ENCODE results near the gene CD44. TPM values are rescaled to one million over a fixed set of nuclear protein-coding genes. Genes with fewer than 3 reads are reported as not detected.

CD44 gene
- total and polyA plus RNA-seq, 2 experiments from 2014 or later, result 405 to 519 TPM

- H3K27ac ChIP-seq, result peak overlapping the region; percentile 97
- H3K4me2 ChIP-seq (ENCODE audit: unreplicated experiment), result peak overlapping the region; percentile 95
- in situ Hi-C loops (cut with MboI), result no loop called here
- no peak overlapping the region for H2AFZ ChIP-seq
- H3K9me3 ChIP-seq (ENCODE audit: low read depth), result no peaks in the 10 kb centered on the region
- H3K4me1 ChIP-seq (ENCODE audit: insufficient read depth), result peaks cover 58% of the 10 kb centered on the region
- H3K79me2 ChIP-seq (ENCODE audit: insufficient read depth), result peaks cover 100% of the 10 kb centered on the region
- peak; percentile 93 for DNase-seq
- peak overlapping the region; percentile 99 for H3K9ac ChIP-seq
- no peaks in the 10 kb centered on the region for H3K9me2 ChIP-seq (ENCODE audit: insufficient read depth)
- peaks cover 93% of the 10 kb centered on the region for H3F3A ChIP-seq (ENCODE audit: insufficient read depth)
- TF ChIP-seq EZH2 (IDR thresholded peaks at IDR 0.05; ENCODE audit: insufficient read depth, poor library complexity, severe bottlenecking), result no peak
- TF ChIP-seq EZH2phosphoT487 (IDR thresholded peaks at IDR 0.05; ENCODE audit: insufficient read depth, low read depth), result no peak
- 5 to 8% methylated on average over 10 of the region's 10 CpGs for WGBS, 2 experiments (ENCODE audit: low coverage in 1 of 2, low lambda C conversion rate in 2 of 2, missing lambda C conversion rate in 2 of 2)
- no peaks in the 10 kb centered on the region for H3K27me3 ChIP-seq (replicated peaks; ENCODE audit: insufficient read depth)
- H3K4me3 ChIP-seq, result peak overlapping the region; percentile 95
- peaks cover 24% of the 10 kb centered on the region; the same call in 1 of the 2 replicates for H4K20me1 ChIP-seq (ENCODE audit: insufficient read depth)
- peaks cover 38% of the 10 kb centered on the region for H3K36me3 ChIP-seq (ENCODE audit: low read depth)
Measured at GRCh38 chr11:35144136-35144741, 5.3 kb downstream of the CD44 start.

- Histone ChIP-seq H3K9me2 (ENCODE audit: insufficient read depth) (no peaks in the 10 kb centered on the region), H3K4me3 (peak overlapping the region; percentile 95), H3K27ac (peak overlapping the region; percentile 97), H3K36me3 (ENCODE audit: low read depth) (peaks cover 43% of the 10 kb centered on the region), H2AFZ (no peak overlapping the region), H3K79me2 (ENCODE audit: insufficient read depth) (peaks cover 100% of the 10 kb centered on the region), H4K20me1 (ENCODE audit: insufficient read depth) (peaks cover 24% of the 10 kb centered on the region), H3F3A (ENCODE audit: insufficient read depth) (peaks cover 96% of the 10 kb centered on the region), H3K4me1 (ENCODE audit: insufficient read depth) (peaks cover 63% of the 10 kb centered on the region), H3K9ac (peak overlapping the region; percentile 99), H3K9me3 (ENCODE audit: low read depth) (no peaks in the 10 kb centered on the region), H3K27me3 (replicated peaks; ENCODE audit: insufficient read depth) (no peaks in the 10 kb centered on the region), H3K4me2 (ENCODE audit: unreplicated experiment) (peak overlapping the region; percentile 95)
- in situ Hi-C loops (cut with MboI), result no loop called here
- 7 to 13% methylated on average over 1 of the region's 1 CpG for WGBS, 2 experiments (ENCODE audit: low coverage in 1 of 2, low lambda C conversion rate in 2 of 2, missing lambda C conversion rate in 2 of 2)
- TF ChIP-seq EZH2 (IDR thresholded peaks at IDR 0.05; ENCODE audit: insufficient read depth, poor library complexity, severe bottlenecking), result no peak
- no peak for TF ChIP-seq EZH2phosphoT487 (IDR thresholded peaks at IDR 0.05; ENCODE audit: insufficient read depth, low read depth)
- DNase-seq, result peak; percentile 67
Measured at GRCh38 chr11:35144806-35145205, 5.8 kb downstream of the CD44 start.

- Histone ChIP-seq H4K20me1 (ENCODE audit: insufficient read depth) (peaks cover 26% of the 10 kb centered on the region), H2AFZ (no peak overlapping the region), H3F3A (ENCODE audit: insufficient read depth) (peaks cover 96% of the 10 kb centered on the region), H3K9ac (peak overlapping the region; percentile 99), H3K79me2 (ENCODE audit: insufficient read depth) (peaks cover 100% of the 10 kb centered on the region), H3K27me3 (replicated peaks; ENCODE audit: insufficient read depth) (no peaks in the 10 kb centered on the region), H3K9me2 (ENCODE audit: insufficient read depth) (no peaks in the 10 kb centered on the region), H3K36me3 (ENCODE audit: low read depth) (peaks cover 48% of the 10 kb centered on the region), H3K27ac (peak overlapping the region; percentile 97), H3K9me3 (ENCODE audit: low read depth) (no peaks in the 10 kb centered on the region), H3K4me1 (ENCODE audit: insufficient read depth) (peaks cover 68% of the 10 kb centered on the region), H3K4me3 (peak overlapping the region; percentile 95), H3K4me2 (ENCODE audit: unreplicated experiment) (peak overlapping the region; percentile 95)
- in situ Hi-C loops (cut with MboI), result no loop called here
- peak; percentile 71 for DNase-seq
- WGBS, 2 experiments (ENCODE audit: low coverage in 1 of 2, low lambda C conversion rate in 2 of 2, missing lambda C conversion rate in 2 of 2), result 85 to 100% methylated on average over 2 of the region's 2 CpGs
- TF ChIP-seq EZH2phosphoT487 (IDR thresholded peaks at IDR 0.05; ENCODE audit: insufficient read depth, low read depth) (no peak), EZH2 (IDR thresholded peaks at IDR 0.05; ENCODE audit: insufficient read depth, poor library complexity, severe bottlenecking) (no peak)
Measured at GRCh38 chr11:35145271-35145670, 6.3 kb downstream of the CD44 start.

- in situ Hi-C loops (cut with MboI), result no loop called here
- Histone ChIP-seq H3F3A (ENCODE audit: insufficient read depth) (peaks cover 95% of the 10 kb centered on the region), H3K4me1 (ENCODE audit: insufficient read depth) (peaks cover 76% of the 10 kb centered on the region), H3K36me3 (ENCODE audit: low read depth) (peaks cover 49% of the 10 kb centered on the region), H3K9ac (no peak overlapping the region), H2AFZ (no peak overlapping the region), H4K20me1 (ENCODE audit: insufficient read depth) (peaks cover 32% of the 10 kb centered on the region), H3K4me3 (no peak overlapping the region), H3K4me2 (ENCODE audit: unreplicated experiment) (peak overlapping the region; percentile 12), H3K9me3 (ENCODE audit: low read depth) (no peaks in the 10 kb centered on the region), H3K27me3 (replicated peaks; ENCODE audit: insufficient read depth) (no peaks in the 10 kb centered on the region), H3K79me2 (ENCODE audit: insufficient read depth) (peaks cover 100% of the 10 kb centered on the region), H3K9me2 (ENCODE audit: insufficient read depth) (no peaks in the 10 kb centered on the region), H3K27ac (peak overlapping the region; percentile 97)
- peak; percentile 40 for DNase-seq
- 91 to 93% methylated on average over 7 of the region's 7 CpGs for WGBS, 2 experiments (ENCODE audit: low coverage in 1 of 2, low lambda C conversion rate in 2 of 2, missing lambda C conversion rate in 2 of 2)
- TF ChIP-seq EZH2 (IDR thresholded peaks at IDR 0.05; ENCODE audit: insufficient read depth, poor library complexity, severe bottlenecking) (no peak), EZH2phosphoT487 (IDR thresholded peaks at IDR 0.05; ENCODE audit: insufficient read depth, low read depth) (no peak)
Measured at GRCh38 chr11:35146074-35146521, 7.1 kb downstream of the CD44 start.

All from GM23248 (cell line).